GM19043 (cell line): ENCODE results near the gene CSAG3.

Experiments
- ATAC-seq: cut with Tn5 transposase; IDR thresholded peaks from one replicate; pipeline ENCODE4 v1.9.1; 2021; ENCODE audit warnings: low read depth; ENCODE audit not compliant: unreplicated experiment

CSAG3 gene

DNA sequence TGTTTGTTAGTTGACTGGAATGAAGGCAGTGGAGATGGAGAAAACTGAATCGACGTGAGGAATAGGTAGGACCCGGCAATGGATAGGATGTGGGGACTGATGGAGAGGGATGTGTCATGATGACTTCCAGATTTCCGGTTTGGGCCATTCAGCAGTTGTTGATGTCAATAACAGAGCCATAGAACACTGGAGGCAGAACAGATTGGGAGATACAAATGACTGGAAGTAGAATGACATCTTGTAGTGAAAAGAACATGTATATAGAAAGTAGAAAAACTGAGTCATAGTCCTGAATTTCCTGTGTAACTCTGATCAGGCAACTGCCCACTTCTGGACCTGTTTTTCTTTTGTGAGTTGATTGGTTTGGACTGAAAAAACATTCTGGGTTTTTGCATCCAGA, 47.0 kb downstream of the CSAG3 start:
- ATAC-seq, result no peak
